Measurements from ENCODE around the gene AUTS2.
"Not testable (repeated sequence)": the region's sequence is repeated elsewhere in the genome, so short reads cannot be mapped to it uniquely, and the experiment has no call there.

AUTS2 gene

GRCh38 chr7:70590126-70590854 lies 992.0 kb downstream of the AUTS2 start:
- DNase-seq: no peak

- no peak for DNase-seq
These were observed 993.4 kb downstream of the AUTS2 start for GRCh38 chr7:70591643-70592042.

GRCh38 chr7:70592171-70592570 lies 993.9 kb downstream of the AUTS2 start:
- no peak for DNase-seq

- DNase-seq: no peak
These were observed 995.9 kb downstream of the AUTS2 start for GRCh38 chr7:70594170-70594569.

- DNase-seq: not testable (repeated sequence)
These were observed 996.6 kb downstream of the AUTS2 start for GRCh38 chr7:70594885-70595284.

- no peak for DNase-seq
These were observed 997.1 kb downstream of the AUTS2 start for GRCh38 chr7:70595370-70595754.

- DNase-seq: peak in 15 of 51 donors; percentile 17 to 66 (median 32)
These were observed 997.7 kb downstream of the AUTS2 start for GRCh38 chr7:70595755-70596597.

GRCh38 chr7:70596598-70596913 lies 998.3 kb downstream of the AUTS2 start:
- no peak for DNase-seq

- no peak for DNase-seq
These were observed 998.8 kb downstream of the AUTS2 start for GRCh38 chr7:70597066-70597465.

GRCh38 chr7:70598976-70599375 lies 1000.7 kb downstream of the AUTS2 start:
- no peak for DNase-seq

- no peak for DNase-seq
These were observed 1001.3 kb downstream of the AUTS2 start for GRCh38 chr7:70599446-70600190.

- DNase-seq: no peak
These were observed 1002.7 kb downstream of the AUTS2 start for GRCh38 chr7:70600993-70601392.

- DNase-seq: no peak
These were observed 1003.8 kb downstream of the AUTS2 start for GRCh38 chr7:70602117-70602516.

- no peak for DNase-seq
These were observed 1009.0 kb downstream of the AUTS2 start for GRCh38 chr7:70607281-70607680.

GRCh38 chr7:70607759-70608158 lies 1009.5 kb downstream of the AUTS2 start:
- no peak for DNase-seq

GRCh38 chr7:70608229-70608628 lies 1010.0 kb downstream of the AUTS2 start:
- no peak for DNase-seq

GRCh38 chr7:70612811-70613210 lies 1014.5 kb downstream of the AUTS2 start:
- no peak for DNase-seq

- DNase-seq: peak in 45 of 51 donors; percentile 9 to 81 (median 55)
These were observed 1016.2 kb downstream of the AUTS2 start for GRCh38 chr7:70614237-70615045.

GRCh38 chr7:70615066-70615606 lies 1016.9 kb downstream of the AUTS2 start:
- no peak for DNase-seq

GRCh38 chr7:70616211-70616610 lies 1017.9 kb downstream of the AUTS2 start:
- DNase-seq: no peak

- no peak for DNase-seq
These were observed 1018.5 kb downstream of the AUTS2 start for GRCh38 chr7:70616821-70617220.

Measured in hypothalamus (tissue), 51 donors.